Astrocyte (in vitro differentiated cells and primary cell): Measurements from ENCODE around the gene DNAJC10. TPM values are rescaled to one million over a fixed set of nuclear protein-coding genes. Genes with fewer than 3 reads are reported as not detected.

Source experiments
- DNase-seq: peaks from one replicate; pipeline ENCODE4 v3.0.0-alpha.2; 2010; ENCODE audit warnings: low read depth
- FAIRE-seq: peaks from 2 replicates; lab custom pipeline; 2011; peaks lifted over from hg19 to GRCh38; lab: Jason Lieb, UNC
- H2AFZ ChIP-seq: 2 replicates; pipeline ENCODE4 v1.6.0; 2012; ENCODE audit warnings: low read depth, low read length, inconsistent platforms
- H3K27ac ChIP-seq: 2 replicates; pipeline ENCODE4 v1.5.1; 2011; ENCODE audit warnings: low read depth, low read length, inconsistent platforms
- H3K27me3 ChIP-seq: 2 replicates; pipeline ENCODE4 v1.6.0; 2011; ENCODE audit warnings: low read length, inconsistent platforms; ENCODE audit not compliant: insufficient read depth
- H3K36me3 ChIP-seq: 2 replicates; pipeline ENCODE4 v1.5.1; 2011; ENCODE audit warnings: low read length, inconsistent platforms; ENCODE audit not compliant: insufficient read depth
- H3K4me1 ChIP-seq: 2 replicates; pipeline ENCODE4 v1.5.1; 2011; ENCODE audit warnings: low read length, inconsistent platforms; ENCODE audit not compliant: insufficient read depth
- H3K4me2 ChIP-seq: 2 replicates; pipeline ENCODE4 v1.6.0; 2012; ENCODE audit warnings: low read length, inconsistent platforms
- H3K4me3 ChIP-seq: 2 replicates; pipeline ENCODE4 v1.5.1; 2011; ENCODE audit warnings: low read depth, mild to moderate bottlenecking, low read length, inconsistent platforms; ENCODE audit not compliant: insufficient read depth
- H3K79me2 ChIP-seq: 2 replicates; pipeline ENCODE4 v1.6.0; 2012; ENCODE audit warnings: mild to moderate bottlenecking, low read length, inconsistent platforms; ENCODE audit not compliant: insufficient read depth
- H3K9ac ChIP-seq: 2 replicates; pipeline ENCODE4 v1.6.0; 2012; ENCODE audit warnings: mild to moderate bottlenecking, low read length, inconsistent platforms
- H3K9me3 ChIP-seq: 2 replicates; pipeline ENCODE4 v1.5.1; 2012; ENCODE audit warnings: low read depth, mild to moderate bottlenecking, low read length, inconsistent platforms; ENCODE audit not compliant: insufficient read depth
- H4K20me1 ChIP-seq: 2 replicates; pipeline ENCODE4 v1.6.0; 2012; ENCODE audit warnings: low read length, inconsistent platforms; ENCODE audit not compliant: insufficient read depth
- H3K27ac Mint-ChIP-seq: one replicate; pipeline ENCODE4 v1.8.0; 2021; ENCODE audit warnings: mild to moderate bottlenecking, mixed read lengths; ENCODE audit not compliant: unreplicated experiment
- H3K27me3 Mint-ChIP-seq: one replicate; pipeline ENCODE4 v1.8.0; 2021; ENCODE audit warnings: low read depth, mixed read lengths; ENCODE audit not compliant: unreplicated experiment
- H3K36me3 Mint-ChIP-seq: one replicate; pipeline ENCODE4 v1.8.0; 2021; ENCODE audit warnings: low read depth, mixed read lengths; ENCODE audit not compliant: unreplicated experiment
- H3K4me1 Mint-ChIP-seq: one replicate; pipeline ENCODE4 v1.8.0; 2021; ENCODE audit warnings: low read depth, mixed read lengths; ENCODE audit not compliant: unreplicated experiment
- H3K4me3 Mint-ChIP-seq: one replicate; pipeline ENCODE4 v1.8.0; 2021; ENCODE audit warnings: mild to moderate bottlenecking, moderate library complexity, mixed read lengths; ENCODE audit not compliant: unreplicated experiment
- H3K9me3 Mint-ChIP-seq: one replicate; pipeline ENCODE4 v1.8.0; 2021; ENCODE audit warnings: mild to moderate bottlenecking, mixed read lengths; ENCODE audit not compliant: unreplicated experiment
- CTCF ChIP-seq: IDR thresholded peaks from 2 replicates; pipeline ENCODE4 v1.5.1; 2011; ENCODE audit warnings: low read depth, mild to moderate bottlenecking, inconsistent platforms, low read length, moderate library complexity; ENCODE audit not compliant: insufficient read depth
- EZH2 ChIP-seq: IDR thresholded peaks from 2 replicates; pipeline ENCODE4 v1.6.1; 2012; ENCODE audit warnings: mild to moderate bottlenecking, low read length, inconsistent platforms; ENCODE audit not compliant: insufficient read depth
- total RNA-seq: library from RNA; stranded (reverse); gene quantifications from 2 replicates; pipeline ENCODE4 v1.2.1, GENCODE V29; 2021

Gene DNAJC10
- total RNA-seq, 1 donor from 2014 or later, result 169 TPM

- no peak for FAIRE-seq
These were observed 48.8 kb upstream of the DNAJC10 start for GRCh38 chr2:182667315-182667695.

GRCh38 chr2:182668671-182669070, 47.4 kb upstream of the DNAJC10 start:
- Mint-ChIP-seq H3K27ac (no peak overlapping the region), H3K27me3 (no peaks in the 10 kb centered on the region), H3K36me3 (no peaks in the 10 kb centered on the region), H3K4me1 (peaks cover 7% of the 10 kb centered on the region), H3K4me3 (no peak overlapping the region), H3K9me3 (no peaks in the 10 kb centered on the region)
- H3K27me3 ChIP-seq, result no peaks in the 10 kb centered on the region
- H3K4me1 ChIP-seq, result peaks cover 11% of the 10 kb centered on the region
- H3K79me2 ChIP-seq, result no peaks in the 10 kb centered on the region
- H3K27ac ChIP-seq, result no peak overlapping the region
- no peaks in the 10 kb centered on the region for H3K9me3 ChIP-seq
- FAIRE-seq, result no peak
- H3K36me3 ChIP-seq, result no peaks in the 10 kb centered on the region
- no peak overlapping the region for H3K4me3 ChIP-seq
- no peaks in the 10 kb centered on the region for H4K20me1 ChIP-seq
- H2AFZ ChIP-seq, result no peak overlapping the region
- peak; percentile 87 for DNase-seq
- no peak for TF ChIP-seq EZH2
- no peak for TF ChIP-seq CTCF
- H3K9ac ChIP-seq, result no peak overlapping the region
- no peak overlapping the region for H3K4me2 ChIP-seq

More at GRCh38 chr2:182667315-182667695, 48.8 kb upstream of the DNAJC10 start:
- DNase-seq, result no peak
- no peaks in the 10 kb centered on the region for H3K36me3 ChIP-seq
- Mint-ChIP-seq H3K36me3 (no peaks in the 10 kb centered on the region), H3K4me1 (peaks cover under 1% of the 10 kb centered on the region), H3K27ac (no peak overlapping the region), H3K4me3 (no peak overlapping the region), H3K9me3 (no peaks in the 10 kb centered on the region), H3K27me3 (no peaks in the 10 kb centered on the region)
- no peaks in the 10 kb centered on the region for H4K20me1 ChIP-seq
- H3K27me3 ChIP-seq, result no peaks in the 10 kb centered on the region
- H3K9me3 ChIP-seq, result no peaks in the 10 kb centered on the region
- H3K4me3 ChIP-seq, result no peak overlapping the region
- no peak overlapping the region for H3K27ac ChIP-seq
- H3K79me2 ChIP-seq, result no peaks in the 10 kb centered on the region
- H2AFZ ChIP-seq, result no peak overlapping the region
- H3K4me1 ChIP-seq, result peaks cover 4% of the 10 kb centered on the region
- no peak for TF ChIP-seq EZH2
- TF ChIP-seq CTCF, result no peak
- no peak overlapping the region for H3K4me2 ChIP-seq
- H3K9ac ChIP-seq, result no peak overlapping the region

GRCh38 chr2:182672466-182673165, 43.4 kb upstream of the DNAJC10 start:
- FAIRE-seq (no peak), DNase-seq (peak; percentile 80)
- Mint-ChIP-seq H3K4me3 (no peak overlapping the region), H3K27ac (peak overlapping the region; percentile 82), H3K36me3 (no peaks in the 10 kb centered on the region), H3K9me3 (no peaks in the 10 kb centered on the region), H3K27me3 (no peaks in the 10 kb centered on the region), H3K4me1 (peaks cover 7% of the 10 kb centered on the region)
- Histone ChIP-seq H3K9ac (no peak overlapping the region), H3K4me2 (peak overlapping the region; percentile 22), H3K9me3 (no peaks in the 10 kb centered on the region), H3K27ac (peak overlapping the region; percentile 61), H3K79me2 (no peaks in the 10 kb centered on the region), H3K4me3 (no peak overlapping the region), H3K36me3 (no peaks in the 10 kb centered on the region), H4K20me1 (no peaks in the 10 kb centered on the region), H3K4me1 (peaks cover 11% of the 10 kb centered on the region), H3K27me3 (no peaks in the 10 kb centered on the region), H2AFZ (peak overlapping the region; percentile 44)
- no peak for TF ChIP-seq CTCF
- no peak for TF ChIP-seq EZH2
